Measurements from ENCODE around the gene MDM2.

GRCh38 chr12:68771223-68771925 lies 36.6 kb upstream of the MDM2 start:
- TF ChIP-seq CTCF (conservative IDR thresholded peaks at IDR 0.05; ENCODE audit: low read depth, low read length) (no peak), EZH2phosphoT487 (IDR thresholded peaks at IDR 0.05; ENCODE audit: borderline replicate concordance, low read length) (no peak), EZH2 (IDR thresholded peaks at IDR 0.05; ENCODE audit: low read length, unreplicated experiment) (no peak)

All from PC-3 (cell line).